GM23338 (cell line): ENCODE results near the gene TMEM150A. TPM values are rescaled to one million over a fixed set of nuclear protein-coding genes. Genes with fewer than 3 reads are reported as not detected.
A peak's percentile ranks its signal among the peaks of the same experiment; 100 is the strongest.

Source experiments
- ATAC-seq: fragments of 200-7000 bp; cut with Tn5 transposase; 3 replicates; pipeline ENCODE4 v1.9.1; 2020
- DNase-seq: peaks from one replicate; pipeline ENCODE4 v3.0.0-alpha.2; 2015; ENCODE audit warnings: low spot score
- H2AFZ ChIP-seq: fragments of 200-600 bp; sonication (generic); 2 replicates; pipeline ENCODE4 v1.8.0; 2016; ENCODE audit warnings: antibody characterized with exemption, mild to moderate bottlenecking, moderate library complexity
- H3F3A ChIP-seq: fragments of 200-600 bp; sonication (generic); replicated peaks from 2 replicates; pipeline ENCODE4 v1.8.0; 2017; ENCODE audit warnings: antibody characterized with exemption, mixed run types, low read depth
- H3K27ac ChIP-seq: fragments of 200-600 bp; sonication (generic); 2 replicates; pipeline ENCODE4 v1.6.1; 2016; ENCODE audit warnings: low read depth
- H3K27me3 ChIP-seq: fragments of 200-600 bp; sonication (generic); 2 replicates; pipeline ENCODE4 v1.8.0; 2016; ENCODE audit warnings: mild to moderate bottlenecking, mixed run types, moderate library complexity; ENCODE audit not compliant: insufficient read depth
- H3K36me3 ChIP-seq: fragments of 200-600 bp; sonication (generic); 2 replicates; pipeline ENCODE4 v1.8.0; 2016; ENCODE audit warnings: mild to moderate bottlenecking; ENCODE audit not compliant: insufficient read depth
- H3K4me1 ChIP-seq: fragments of 200-600 bp; sonication (generic); 2 replicates; pipeline ENCODE4 v1.8.0; 2016; ENCODE audit warnings: mild to moderate bottlenecking, moderate library complexity; ENCODE audit not compliant: insufficient read depth
- H3K4me2 ChIP-seq: fragments of 200-600 bp; sonication (generic); 2 replicates; pipeline ENCODE4 v1.7.1; 2017; ENCODE audit warnings: mixed run types
- H3K4me3 ChIP-seq: fragments of 200-600 bp; sonication (generic); 2 replicates; pipeline ENCODE4 v1.6.1; 2016; ENCODE audit warnings: mixed run types
- H3K79me2 ChIP-seq: fragments of 200-600 bp; sonication (generic); replicated peaks from 2 replicates; pipeline ENCODE4 v1.8.0; 2017; ENCODE audit warnings: mild to moderate bottlenecking; ENCODE audit not compliant: insufficient read depth
- H3K9me2 ChIP-seq: fragments of 200-600 bp; sonication (generic); 2 replicates; pipeline ENCODE4 v1.8.0; 2017; ENCODE audit not compliant: insufficient read depth
- H4K20me1 ChIP-seq: fragments of 200-600 bp; sonication (generic); replicated peaks from 2 replicates; pipeline ENCODE4 v1.8.0; 2017; ENCODE audit warnings: mild to moderate bottlenecking; ENCODE audit not compliant: insufficient read depth
- H3K27ac Mint-ChIP-seq: 2 replicates; pipeline ENCODE4 v1.8.0; 2020; ENCODE audit warnings: inconsistent platforms, mild to moderate bottlenecking, moderate library complexity, mixed read lengths
- H3K27me3 Mint-ChIP-seq: 3 replicates; pipeline ENCODE4 v1.8.0; 2022; ENCODE audit warnings: low read depth, mild to moderate bottlenecking, moderate library complexity, mixed read lengths, inconsistent platforms; ENCODE audit not compliant: insufficient read depth, poor library complexity
- H3K36me3 Mint-ChIP-seq: 3 replicates; pipeline ENCODE4 v1.8.0; 2021; ENCODE audit warnings: low read depth, mild to moderate bottlenecking, inconsistent platforms, moderate library complexity, mixed read lengths
- H3K4me1 Mint-ChIP-seq: 3 replicates; pipeline ENCODE4 v1.8.0; 2020; ENCODE audit warnings: mild to moderate bottlenecking, inconsistent platforms, mixed read lengths
- H3K4me3 Mint-ChIP-seq: 3 replicates; pipeline ENCODE4 v1.8.0; 2021; ENCODE audit warnings: moderate library complexity, mild to moderate bottlenecking, inconsistent platforms, mixed read lengths
- H3K9me3 Mint-ChIP-seq: 3 replicates; pipeline ENCODE4 v1.8.0; 2020; ENCODE audit warnings: moderate library complexity, mild to moderate bottlenecking, inconsistent platforms, mixed read lengths
- CREB1 ChIP-seq: fragments of 250-450 bp; sonication (Bioruptor Pico); IDR thresholded peaks from 2 replicates; pipeline ENCODE4 v1.5.0; 2020; ENCODE audit warnings: low read depth, mild to moderate bottlenecking, moderate library complexity
- CTCF ChIP-seq, 2 experiments: fragments of 200-600 bp in 1 of 2; sonication (generic) in 1 of 2; conservative IDR thresholded peaks; 2 replicates each; pipeline versions ENCODE4 v1.5.1 to v1.6.1; 2016 to 2017; ENCODE audit warnings: antibody characterized with exemption in 2 of 2, low read depth in 2 of 2, mild to moderate bottlenecking in 2 of 2, moderate library complexity in 1 of 2
- EZH2 ChIP-seq: fragments of 200-600 bp; sonication (generic); IDR thresholded peaks from one replicate; pipeline ENCODE4 v1.8.0; 2017; ENCODE audit warnings: antibody characterized with exemption, mild to moderate bottlenecking, low read depth; ENCODE audit not compliant: unreplicated experiment
- EZH2phosphoT487 ChIP-seq: fragments of 200-600 bp; sonication (generic); IDR thresholded peaks from one replicate; pipeline ENCODE4 v1.8.1; 2018; ENCODE audit warnings: antibody characterized with exemption; ENCODE audit not compliant: unreplicated experiment
- JUNB ChIP-seq: IDR thresholded peaks from one replicate; pipeline ENCODE4 v1.6.1; 2016; ENCODE audit warnings: antibody characterized with exemption; ENCODE audit not compliant: unreplicated experiment
- NANOG ChIP-seq: IDR thresholded peaks from 2 replicates; pipeline ENCODE4 v1.6.1; 2016; ENCODE audit warnings: antibody characterized with exemption, borderline replicate concordance
- POLR2AphosphoS5 ChIP-seq: IDR thresholded peaks from 2 replicates; pipeline ENCODE4 v1.6.1; 2016; ENCODE audit warnings: antibody characterized with exemption, low read depth
- STAT1 ChIP-seq: IDR thresholded peaks from one replicate; pipeline ENCODE4 v1.6.1; 2016; ENCODE audit warnings: antibody characterized with exemption; ENCODE audit not compliant: unreplicated experiment
- ZNF114 ChIP-seq: fragments of 250-450 bp; sonication (Bioruptor Pico); IDR thresholded peaks from 2 replicates; pipeline ENCODE4 v1.5.0; 2020; ENCODE audit warnings: mild to moderate bottlenecking, moderate library complexity
- ZNF331 ChIP-seq: fragments of 250-450 bp; sonication (Bioruptor Pico); IDR thresholded peaks from 2 replicates; pipeline ENCODE4 v1.5.0; 2020; ENCODE audit warnings: low read depth, mild to moderate bottlenecking, moderate library complexity
- polyA plus RNA-seq: library from polyadenylated mRNA; unstranded; fragments of >200 nt; fragmentation: Nextera tagmentation; extraction: Ambion mirVana; gene quantifications from 2 replicates; pipeline ENCODE4 v1.2.1, GENCODE V29; 2016
- total RNA-seq: library from RNA; depleted of rRNA; stranded (reverse); fragments of >200 nt; shearing (Covaris generic); gene quantifications from 2 replicates; pipeline ENCODE4 v1.2.3, GENCODE V29; 2014
- TF ChIP-seq, protein P1 (sequence below): IDR thresholded peaks from 2 replicates; pipeline ENCODE4 v1.6.1; 2016; ENCODE audit warnings: antibody characterized with exemption

TMEM150A gene
- total and polyA plus RNA-seq, 2 experiments from 2014 or later: 16.4 to 27.9 TPM

DNA sequence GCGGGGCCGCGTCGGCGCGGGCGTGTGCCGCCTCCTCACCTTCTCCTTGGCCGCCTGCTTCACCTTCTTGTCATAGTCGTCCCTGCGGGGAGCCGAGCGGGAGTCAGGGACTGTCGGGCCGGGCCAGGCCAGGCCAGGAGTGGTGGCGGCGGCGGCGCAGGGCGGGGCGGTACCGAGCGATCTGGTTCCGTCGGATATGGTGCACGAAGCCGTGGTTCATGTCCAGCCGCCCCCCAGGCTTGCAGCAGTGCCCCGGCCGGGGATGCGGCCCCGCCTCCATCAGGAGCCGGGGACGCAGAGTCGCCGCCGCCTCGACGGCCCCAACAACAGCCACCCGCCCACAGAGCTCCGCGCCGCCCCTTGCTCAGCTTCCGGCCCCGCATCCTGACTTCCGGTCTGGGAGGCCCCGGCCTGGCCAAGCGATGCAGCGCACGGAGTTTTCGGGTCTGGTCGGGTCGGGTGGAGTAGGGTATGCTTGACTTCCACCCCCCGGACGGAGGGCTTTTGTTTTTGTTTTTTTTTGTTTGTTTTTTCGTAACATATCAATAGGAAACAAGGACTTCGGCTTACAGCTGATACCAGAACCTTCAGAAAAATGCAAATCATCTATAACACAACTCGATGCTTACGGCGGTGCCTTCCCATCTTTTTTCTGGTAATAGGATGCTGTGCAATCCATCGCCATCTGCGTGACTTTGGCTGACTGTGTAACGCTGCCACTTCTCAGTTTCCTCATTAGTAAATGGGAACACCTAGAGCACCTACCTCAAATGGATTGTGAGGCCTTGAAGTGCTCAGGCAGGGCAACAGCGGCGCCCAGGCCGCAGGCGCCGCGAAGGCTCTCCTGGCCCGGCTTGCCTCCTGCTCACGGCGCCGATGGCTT lies 9.4 kb upstream of the TMEM150A start, which contains the start of gene C2orf68:
Gene C2orf68, minus strand, starts transcription at position 362 of the 883 bp plus-strand sequence. Its CDS starts 82 bp downstream, at position 280.
- peaks cover 19% of the 10 kb centered on the region; the same call in 1 of the 2 replicates for H3F3A ChIP-seq
- ATAC-seq (peak; percentile 88), DNase-seq (peak; percentile 98)
- H3K27me3 ChIP-seq: no peaks in the 10 kb centered on the region
- H3K27me3 Mint-ChIP-seq: peaks cover 5% of the 10 kb centered on the region
- H3K9me2 ChIP-seq: no peaks in the 10 kb centered on the region
- peaks cover 22% of the 10 kb centered on the region for H3K79me2 ChIP-seq
- H3K27ac ChIP-seq: peak within 1 kb of the TSS; percentile 86
- peaks cover 33% of the 10 kb centered on the region for H3K36me3 Mint-ChIP-seq
- H3K9me3 Mint-ChIP-seq: no peaks in the 10 kb centered on the region
- H3K4me3 Mint-ChIP-seq: peak within 1 kb of the TSS; percentile 96
- H3K4me2 ChIP-seq: peak within 1 kb of the TSS; percentile 100
- H4K20me1 ChIP-seq: peaks cover 15% of the 10 kb centered on the region
- H3K4me1 Mint-ChIP-seq: peaks cover 9% of the 10 kb centered on the region
- H3K4me3 ChIP-seq: peak within 1 kb of the TSS; percentile 99
- H3K27ac Mint-ChIP-seq: peak within 1 kb of the TSS; percentile 97
- peak within 1 kb of the TSS; percentile 72 for H2AFZ ChIP-seq
- TF ChIP-seq ZNF331: no peak
- TF ChIP-seq, protein P1, sequence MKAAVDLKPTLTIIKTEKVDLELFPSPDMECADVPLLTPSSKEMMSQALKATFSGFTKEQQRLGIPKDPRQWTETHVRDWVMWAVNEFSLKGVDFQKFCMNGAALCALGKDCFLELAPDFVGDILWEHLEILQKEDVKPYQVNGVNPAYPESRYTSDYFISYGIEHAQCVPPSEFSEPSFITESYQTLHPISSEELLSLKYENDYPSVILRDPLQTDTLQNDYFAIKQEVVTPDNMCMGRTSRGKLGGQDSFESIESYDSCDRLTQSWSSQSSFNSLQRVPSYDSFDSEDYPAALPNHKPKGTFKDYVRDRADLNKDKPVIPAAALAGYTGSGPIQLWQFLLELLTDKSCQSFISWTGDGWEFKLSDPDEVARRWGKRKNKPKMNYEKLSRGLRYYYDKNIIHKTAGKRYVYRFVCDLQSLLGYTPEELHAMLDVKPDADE: peak; percentile 77
- TF ChIP-seq JUNB: no peak
- TF ChIP-seq POLR2AphosphoS5: peak; percentile 72
- peak; percentile 6; the same call in 1 of the 2 replicates for TF ChIP-seq CREB1 (CRISPR knock-in tag)
- no peak for TF ChIP-seq CTCF (conservative IDR thresholded peaks at IDR 0.05; ENCODE audit: low read depth in 2 of 2)
- H3K36me3 ChIP-seq: 0 out of 2 replicates have a peak, but pooled peaks cover under 1% of the 10 kb centered on the region
- H3K4me1 ChIP-seq: peaks cover 5% of the 10 kb centered on the region; the same call in 1 of the 2 replicates

- H3F3A ChIP-seq: peaks cover 21% of the 10 kb centered on the region; the same call in 1 of the 2 replicates
- no peaks in the 10 kb centered on the region for H3K27me3 ChIP-seq
- H3K27me3 Mint-ChIP-seq: peaks cover 7% of the 10 kb centered on the region
- ATAC-seq (no peak), DNase-seq (no peak)
- H3K4me3 Mint-ChIP-seq: peak overlapping the region; percentile 96
- H3K27ac ChIP-seq: peak overlapping the region; percentile 86
- 0 out of 2 replicates have a peak, but pooled peaks cover 3% of the 10 kb centered on the region for H3K36me3 ChIP-seq
- peaks cover 15% of the 10 kb centered on the region for H3K79me2 ChIP-seq
- H3K27ac Mint-ChIP-seq: peak overlapping the region; percentile 84
- H3K4me1 Mint-ChIP-seq: peaks cover 9% of the 10 kb centered on the region
- H3K4me1 ChIP-seq: peaks cover 3% of the 10 kb centered on the region; the same call in 1 of the 2 replicates
- H4K20me1 ChIP-seq: peaks cover 18% of the 10 kb centered on the region
- H3K4me3 ChIP-seq: peak overlapping the region; percentile 99
- H3K4me2 ChIP-seq: peak overlapping the region; percentile 100
- peak overlapping the region; percentile 72 for H2AFZ ChIP-seq
- peaks cover 36% of the 10 kb centered on the region for H3K36me3 Mint-ChIP-seq
- H3K9me3 Mint-ChIP-seq: no peaks in the 10 kb centered on the region
- H3K9me2 ChIP-seq: no peaks in the 10 kb centered on the region
- TF ChIP-seq CREB1 (CRISPR knock-in tag): no peak
- no peak for TF ChIP-seq JUNB
- TF ChIP-seq POLR2AphosphoS5: no peak
- no peak for TF ChIP-seq NANOG
- no peak for TF ChIP-seq STAT1
- no peak for TF ChIP-seq ZNF331
- TF ChIP-seq EZH2phosphoT487: no peak
- no peak for TF ChIP-seq EZH2
- no peak for TF ChIP-seq CTCF (conservative IDR thresholded peaks at IDR 0.05; ENCODE audit: low read depth in 2 of 2)
- no peak for TF ChIP-seq ZNF114
Observed at GRCh38 chr2:85611217-85611704, 8.8 kb upstream of the TMEM150A start.
